ENCODE data around the gene KIAA0753. TPM values are rescaled to one million over a fixed set of nuclear protein-coding genes. Genes with fewer than 3 reads are reported as not detected.

Gene KIAA0753
- total and polyA plus RNA-seq, 2 of the 4 experiments (the other 2 are of a cell fraction) = 10.2 to 17.6 TPM

- Histone ChIP-seq H3K79me1 (ENCODE audit: low read depth in 1 of 2, low read length in 2 of 2) (no peaks in the 10 kb centered on the region), H3K9me1 (ENCODE audit: insufficient read depth, low read length) (no peaks in the 10 kb centered on the region; the same call in 1 of the 2 replicates), H4K91ac (ENCODE audit: insufficient read depth, low read depth, low read length) (no peak overlapping the region), H3K4ac (ENCODE audit: low read depth, low read length) (no peak overlapping the region), H2AK9ac (replicated peaks; ENCODE audit: low read depth, low read length, poor library complexity) (no peak overlapping the region), H3K56ac (ENCODE audit: extremely low read depth, insufficient read depth, low read length) (no peak overlapping the region), H4K8ac (ENCODE audit: low read depth in 2 of 2, low read length in 2 of 2) (no peak overlapping the region), H2AK5ac (ENCODE audit: low read depth, low read length) (no peak overlapping the region), H2BK120ac (ENCODE audit: low read depth, low read length) (no peak overlapping the region), H3K23ac (ENCODE audit: low read depth, low read length) (no peak overlapping the region), H3K4me3 (ENCODE audit: insufficient read depth, low read depth, low read length) (no peak overlapping the region), H3K9me3 (ENCODE audit: control insufficient read depth, insufficient read depth, low read length) (no peaks in the 10 kb centered on the region), H3K9ac (ENCODE audit: low read depth, low read length) (no peak overlapping the region), H2BK20ac (ENCODE audit: low read depth, low read length) (no peak overlapping the region), H3K36me3 (ENCODE audit: control insufficient read depth, insufficient read depth, low read length) (no peaks in the 10 kb centered on the region), H4K20me1 (ENCODE audit: insufficient read depth, low read length) (no peaks in the 10 kb centered on the region), H3K4me1 (ENCODE audit: control insufficient read depth, insufficient read depth, low read length) (peaks cover 4% of the 10 kb centered on the region; the same call in 1 of the 2 replicates), H2AFZ (replicated peaks; ENCODE audit: low read length, poor library complexity) (no peak overlapping the region), H3K27me3 (ENCODE audit: control insufficient read depth, insufficient read depth, low read length) (no peaks in the 10 kb centered on the region), H2BK15ac (ENCODE audit: low read depth, low read length) (no peak overlapping the region), H4K5ac (ENCODE audit: low read depth, low read length) (no peak overlapping the region), H3K18ac (ENCODE audit: low read depth, low read length) (no peak overlapping the region), H2BK5ac (ENCODE audit: low read depth, low read length, poor library complexity, severe bottlenecking) (no peak overlapping the region), H3K14ac (replicated peaks; ENCODE audit: low read depth, low read length) (no peak overlapping the region), H3K27ac (ENCODE audit: insufficient read depth, low read length) (no peak overlapping the region), H3K4me2 (ENCODE audit: low read depth, low read length) (no peak overlapping the region)
- TF ChIP-seq CTCF (conservative IDR thresholded peaks at IDR 0.05; ENCODE audit: low read depth, low read length) (no peak), RFX5 (IDR thresholded peaks at IDR 0.05; ENCODE audit: low read depth, low read length) (no peak), CEBPB (IDR thresholded peaks at IDR 0.05; ENCODE audit: low read depth, low read length) (no peak), POLR2A (IDR thresholded peaks at IDR 0.05; ENCODE audit: low read depth, low read length) (no peak), SMC3 (IDR thresholded peaks at IDR 0.05; ENCODE audit: low read depth, low read length) (no peak), USF2 (IDR thresholded peaks at IDR 0.05; ENCODE audit: low read depth, low read length) (no peak), ELK1 (IDR thresholded peaks at IDR 0.05; ENCODE audit: borderline replicate concordance, low read depth, low read length) (no peak), RAD21 (IDR thresholded peaks at IDR 0.05; ENCODE audit: low read length) (no peak), MXI1 (IDR thresholded peaks at IDR 0.05; ENCODE audit: borderline replicate concordance, low read depth, low read length) (no peak), NFE2L2 (IDR thresholded peaks at IDR 0.05; ENCODE audit: low read depth, low read length) (no peak), MAZ (IDR thresholded peaks at IDR 0.05; ENCODE audit: borderline replicate concordance, low read depth, low read length) (no peak), MAFK (IDR thresholded peaks at IDR 0.05; ENCODE audit: low read depth, low read length) (no peak), RCOR1 (IDR thresholded peaks at IDR 0.05; ENCODE audit: insufficient replicate concordance, low read length) (no peak)
- in situ Hi-C loops (cut with MboI; ENCODE audit: low sequenced_read_pairs) = no loop called here
- intact Hi-C loops (cut with micrococcal nuclease) = no loop called here
- DNase-seq (no peak), ATAC-seq (ENCODE audit: low read depth) (no peak)
- ChIA-PET POLR2A (ENCODE audit: unreplicated experiment) (no interaction called here), CTCF (no interaction called here)
- dilution Hi-C loops (cut with HindIII; ENCODE audit: low sequenced_read_pairs, unreplicated experiment) = no loop called here
- WGBS, 2 experiments (ENCODE audit: extremely low coverage in 2 of 2, insufficient read length in 1 of 2) = 100% methylated on average over 4 of the region's 12 CpGs; no CpG with 5 or more reads in 1 of the 2 experiments
- no TSS peak for BruUV-seq (replicated peaks)
Observed at GRCh38 chr17:6568184-6568758, 72.2 kb downstream of the KIAA0753 start.
